ENCODE data around the gene ZNF57.

The ZNF57 gene

DNA sequence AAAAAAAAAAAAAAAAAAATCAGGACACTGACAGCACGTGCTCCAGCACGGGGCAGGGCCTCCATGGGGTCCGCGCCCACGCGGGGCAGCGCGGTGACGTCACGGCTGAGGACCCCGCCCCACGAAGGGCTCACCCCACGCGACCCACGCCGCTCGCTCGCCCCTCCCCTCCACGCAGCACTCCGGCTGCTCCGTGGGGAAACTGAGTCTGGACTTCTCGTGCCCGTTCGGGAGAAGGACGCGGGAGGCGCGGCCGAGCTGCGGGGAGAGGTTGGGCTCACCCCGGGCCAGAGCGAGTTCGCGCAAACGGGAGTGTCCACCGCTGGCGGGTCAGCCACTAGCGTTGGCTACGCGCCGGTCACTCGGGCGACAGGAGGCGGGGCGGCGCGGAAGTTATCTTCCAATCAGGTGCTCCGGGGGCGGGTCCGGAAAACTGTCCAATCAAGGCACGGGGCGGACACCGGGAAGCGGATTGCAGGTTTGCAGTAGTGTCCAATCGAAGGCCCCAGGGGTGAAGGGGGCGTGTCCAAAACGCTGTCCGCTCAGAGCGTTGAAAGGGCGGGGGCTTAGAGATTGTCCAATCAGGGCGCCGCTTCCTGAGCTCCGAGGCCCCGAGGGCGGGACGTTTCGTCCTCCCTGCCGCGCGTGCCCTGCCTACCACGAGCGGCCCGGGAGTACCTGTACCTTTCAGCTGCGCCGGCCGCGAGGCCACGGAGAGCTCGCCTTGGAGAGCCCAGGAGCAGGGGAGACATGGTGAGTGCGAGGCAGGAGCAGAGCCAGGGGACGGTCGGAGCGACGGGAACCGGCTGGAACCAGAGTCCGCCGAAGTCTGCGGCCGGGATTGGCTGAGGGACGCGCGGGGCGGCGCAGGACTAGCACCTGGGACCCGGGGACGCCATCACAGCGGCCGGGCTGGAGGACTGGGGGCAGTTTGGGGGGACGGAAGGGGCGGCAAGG lies at the start of gene ZNF57:
Gene ZNF57 (plus strand): TSS at position 633 of the 957 bp plus-strand sequence. CDS start 118 bp downstream, at position 751.
- TF ChIP-seq, protein P1, sequence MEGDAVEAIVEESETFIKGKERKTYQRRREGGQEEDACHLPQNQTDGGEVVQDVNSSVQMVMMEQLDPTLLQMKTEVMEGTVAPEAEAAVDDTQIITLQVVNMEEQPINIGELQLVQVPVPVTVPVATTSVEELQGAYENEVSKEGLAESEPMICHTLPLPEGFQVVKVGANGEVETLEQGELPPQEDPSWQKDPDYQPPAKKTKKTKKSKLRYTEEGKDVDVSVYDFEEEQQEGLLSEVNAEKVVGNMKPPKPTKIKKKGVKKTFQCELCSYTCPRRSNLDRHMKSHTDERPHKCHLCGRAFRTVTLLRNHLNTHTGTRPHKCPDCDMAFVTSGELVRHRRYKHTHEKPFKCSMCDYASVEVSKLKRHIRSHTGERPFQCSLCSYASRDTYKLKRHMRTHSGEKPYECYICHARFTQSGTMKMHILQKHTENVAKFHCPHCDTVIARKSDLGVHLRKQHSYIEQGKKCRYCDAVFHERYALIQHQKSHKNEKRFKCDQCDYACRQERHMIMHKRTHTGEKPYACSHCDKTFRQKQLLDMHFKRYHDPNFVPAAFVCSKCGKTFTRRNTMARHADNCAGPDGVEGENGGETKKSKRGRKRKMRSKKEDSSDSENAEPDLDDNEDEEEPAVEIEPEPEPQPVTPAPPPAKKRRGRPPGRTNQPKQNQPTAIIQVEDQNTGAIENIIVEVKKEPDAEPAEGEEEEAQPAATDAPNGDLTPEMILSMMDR (conservative IDR thresholded peaks at IDR 0.05; ENCODE audit: low read depth): no peak
- DNase-seq (ENCODE audit: low spot score): peak; percentile 99
- ChIA-PET CTCF (interaction anchor here (0.5 to 1.3 kb wide), 6 partner anchors 13 to 1620 kb away, joined by 3 to 5 read pairs (median 3); no protein-coding TSS in a partner anchor), POLR2A (ENCODE audit: low non-redundant PET) (interaction anchor here (0.8 to 1.3 kb wide), 4 partner anchors 13 to 59 kb away, joined by 3 to 5 read pairs (median 3); partner anchors contain the start of gene ZNF555)
- peak within 1 kb of the TSS; percentile 83 for H3K27ac ChIP-seq

DNA sequence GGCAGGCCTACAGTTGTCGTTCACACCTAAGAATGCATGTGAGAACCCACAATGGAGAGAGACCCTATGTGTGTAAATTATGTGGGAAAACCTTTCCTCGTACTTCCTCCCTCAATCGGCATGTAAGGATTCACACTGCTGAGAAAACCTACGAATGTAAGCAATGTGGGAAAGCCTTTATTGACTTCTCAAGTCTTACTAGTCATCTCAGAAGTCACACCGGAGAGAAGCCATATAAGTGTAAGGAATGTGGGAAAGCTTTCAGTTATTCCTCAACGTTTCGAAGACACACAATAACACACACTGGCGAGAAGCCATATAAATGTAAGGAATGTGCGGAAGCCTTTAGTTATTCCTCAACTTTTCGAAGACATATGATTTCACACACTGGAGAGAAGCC lies 48.1 kb upstream of the ZNF57 start:
- TF ChIP-seq, protein P1 (conservative IDR thresholded peaks at IDR 0.05; ENCODE audit: low read depth): no peak
- H3K27ac ChIP-seq: no peak overlapping the region
- POLR2A ChIA-PET (ENCODE audit: low non-redundant PET): no interaction called here
- CTCF ChIA-PET: no interaction called here
- no peak for DNase-seq (ENCODE audit: low spot score)

DNA sequence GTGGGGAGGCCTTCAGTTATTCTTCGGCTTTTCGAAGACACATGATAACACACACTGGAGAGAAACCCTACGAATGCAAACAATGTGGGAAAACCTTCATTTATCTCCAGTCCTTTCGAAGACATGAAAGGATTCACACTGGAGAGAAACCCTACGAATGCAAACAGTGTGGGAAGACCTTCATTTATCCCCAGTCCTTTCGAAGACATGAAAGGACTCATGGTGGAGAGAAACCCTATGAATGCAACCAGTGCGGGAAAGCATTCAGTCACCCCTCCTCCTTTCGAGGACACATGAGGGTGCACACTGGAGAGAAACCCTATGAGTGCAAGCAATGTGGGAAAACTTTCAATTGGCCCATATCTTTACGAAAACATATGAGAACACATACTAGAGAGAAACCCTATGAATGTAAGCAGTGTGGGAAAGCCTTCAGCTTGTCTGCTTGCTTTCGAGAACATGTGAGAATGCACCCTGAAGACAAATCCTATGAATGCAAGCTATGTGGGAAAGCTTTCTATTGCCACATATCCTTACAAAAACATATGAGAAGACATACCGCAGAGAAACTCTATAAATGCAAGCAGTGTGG lies 47.6 kb upstream of the ZNF57 start:
- ChIA-PET POLR2A (ENCODE audit: low non-redundant PET) (no interaction called here), CTCF (no interaction called here)
- TF ChIP-seq, protein P1 (conservative IDR thresholded peaks at IDR 0.05; ENCODE audit: low read depth): no peak
- DNase-seq (ENCODE audit: low spot score): no peak
- H3K27ac ChIP-seq: no peak overlapping the region

DNA sequence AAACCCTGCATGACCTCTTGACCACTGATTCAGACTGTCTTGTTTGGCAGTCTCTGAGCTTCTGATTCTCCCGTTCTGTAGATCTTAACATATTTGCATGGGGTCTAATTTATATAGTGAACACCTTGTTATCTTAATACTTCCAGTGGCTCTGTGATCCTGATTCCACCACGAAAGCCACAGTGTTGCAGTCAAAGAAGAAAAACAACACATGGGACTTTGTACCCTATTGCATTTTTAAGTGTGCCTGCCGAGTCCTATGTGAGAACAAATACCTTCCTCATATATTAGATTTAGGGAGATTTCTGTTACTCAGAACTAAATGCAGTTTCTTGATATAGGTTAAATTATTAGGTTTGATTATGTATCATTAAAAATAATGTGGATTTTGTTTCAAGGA lies 45.9 kb upstream of the ZNF57 start:
- POLR2A ChIA-PET (ENCODE audit: low non-redundant PET): no interaction called here
- TF ChIP-seq, protein P1 (conservative IDR thresholded peaks at IDR 0.05; ENCODE audit: low read depth): no peak
- H3K27ac ChIP-seq: no peak overlapping the region
- CTCF ChIA-PET: no interaction called here
- DNase-seq (ENCODE audit: low spot score): no peak

DNA sequence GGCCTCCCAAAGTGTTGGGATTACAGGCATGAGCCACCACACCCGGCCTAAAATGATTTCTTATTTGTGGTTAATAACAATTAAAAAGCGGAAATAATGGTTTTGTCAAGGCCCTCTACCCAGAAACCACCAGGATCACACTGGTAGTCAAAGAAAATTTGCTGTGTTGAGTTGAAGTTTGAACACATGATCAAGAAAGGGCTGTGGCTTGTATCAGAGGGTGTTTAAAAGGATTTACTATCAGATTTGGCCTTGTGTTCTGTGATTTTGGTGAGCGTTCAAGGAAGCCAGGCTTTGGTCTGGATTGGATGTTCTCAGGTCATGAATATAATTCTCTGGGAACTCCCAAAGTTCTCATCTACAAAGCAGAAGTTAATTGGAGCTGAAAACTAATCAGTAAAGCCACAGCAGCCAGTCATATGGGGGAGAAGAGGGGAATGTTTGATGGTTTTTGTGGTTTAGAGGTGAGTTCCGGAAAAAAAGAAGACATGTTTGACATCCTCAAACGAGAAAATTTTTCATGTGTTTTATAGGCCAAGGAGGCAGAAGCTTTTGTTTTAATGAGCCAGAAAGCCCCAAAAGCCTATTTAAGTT lies 44.2 kb upstream of the ZNF57 start:
- CTCF ChIA-PET: no interaction called here
- DNase-seq (ENCODE audit: low spot score): no peak
- POLR2A ChIA-PET (ENCODE audit: low non-redundant PET): no interaction called here
- no peak overlapping the region for H3K27ac ChIP-seq
- TF ChIP-seq, protein P1 (conservative IDR thresholded peaks at IDR 0.05; ENCODE audit: low read depth): no peak

DNA sequence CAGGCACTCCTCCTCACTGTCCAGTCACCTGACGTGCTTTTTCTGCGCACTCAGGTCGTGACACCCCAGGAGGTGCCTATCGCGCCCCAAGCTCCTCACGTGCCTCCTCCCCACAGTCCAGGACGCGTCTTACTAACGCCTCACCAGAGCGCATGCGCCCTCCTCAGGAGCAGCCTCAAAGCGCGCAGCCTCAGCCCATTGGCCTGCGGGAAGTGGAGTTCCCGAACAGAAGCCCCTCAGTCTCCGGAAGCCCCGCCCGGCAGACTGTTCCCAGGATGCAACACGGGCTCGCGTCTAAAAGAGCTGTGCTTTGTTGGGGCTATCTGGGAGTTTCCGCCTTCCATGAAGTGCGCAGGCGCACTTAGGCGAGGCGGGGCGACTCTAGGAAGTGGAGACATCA lies 41.9 kb upstream of the ZNF57 start:
- no peak overlapping the region for H3K27ac ChIP-seq
- ChIA-PET POLR2A (ENCODE audit: low non-redundant PET) (interaction anchor here (0.6 kb wide), 1 partner anchor 89 kb away, joined by 6 read pairs; no protein-coding TSS in a partner anchor), CTCF (interaction anchor here (0.6 kb wide), 1 partner anchor 8 kb away, joined by 3 read pairs; no protein-coding TSS in a partner anchor)
- TF ChIP-seq, protein P1 (conservative IDR thresholded peaks at IDR 0.05; ENCODE audit: low read depth): no peak
- DNase-seq (ENCODE audit: low spot score): no peak

Measured in RWPE1 (cell line).